Measurements from ENCODE around the gene DNAH6. TPM values are rescaled to one million over a fixed set of nuclear protein-coding genes. Genes with fewer than 3 reads are reported as not detected.

Gene DNAH6
- polyA plus RNA-seq, 2 of the 4 experiments (the other 2 are of a cell fraction), result 0.13 to 0.32 TPM

- TF ChIP-seq FOSL2 (IDR thresholded peaks at IDR 0.05), result no peak
- no peak for TF ChIP-seq FOSL2 (CRISPR knock-in tag; IDR thresholded peaks at IDR 0.05)
- no peak for TF ChIP-seq CHD2 (IDR thresholded peaks at IDR 0.05; ENCODE audit: low read length, partially characterized antibody)
- TF ChIP-seq HOXA7 (CRISPR knock-in tag; IDR thresholded peaks at IDR 0.05), result no peak
- TF ChIP-seq BHLHE40 (IDR thresholded peaks at IDR 0.05; ENCODE audit: low read depth, low read length), result no peak
- no peak for TF ChIP-seq KDM1A (IDR thresholded peaks at IDR 0.05; ENCODE audit: low read depth)
- TF ChIP-seq HES2 (IDR thresholded peaks at IDR 0.05), result no peak
- TF ChIP-seq ZFP36 (IDR thresholded peaks at IDR 0.05; ENCODE audit: borderline replicate concordance, partially characterized antibody), result no peak
- TF ChIP-seq ZC3H11A (IDR thresholded peaks at IDR 0.05), result no peak
- no peak for TF ChIP-seq CTCF (IDR thresholded peaks at IDR 0.05)
- no peak for TF ChIP-seq CBX8 (IDR thresholded peaks at IDR 0.05)
- no peak for TF ChIP-seq HEYL (CRISPR knock-in tag; IDR thresholded peaks at IDR 0.05)
- no peak for TF ChIP-seq POLR2A (IDR thresholded peaks at IDR 0.05; ENCODE audit: low read length)
- no peak for TF ChIP-seq MYC (IDR thresholded peaks at IDR 0.05; ENCODE audit: borderline replicate concordance, low read length)
- no peak for TF ChIP-seq RFX5 (IDR thresholded peaks at IDR 0.05)
- no peak for TF ChIP-seq BCL3 (IDR thresholded peaks at IDR 0.05)
- TF ChIP-seq JUN (IDR thresholded peaks at IDR 0.05), result no peak
- TF ChIP-seq ATOH8 (CRISPR knock-in tag; IDR thresholded peaks at IDR 0.05; ENCODE audit: low read depth), result no peak
- TF ChIP-seq EP300 (IDR thresholded peaks at IDR 0.05), result no peak
- TF ChIP-seq PBX3 (IDR thresholded peaks at IDR 0.05), result no peak
- no peaks in the 10 kb centered on the region for H3K9me3 ChIP-seq
- H3K4me1 ChIP-seq, result peaks cover 19% of the 10 kb centered on the region
- DNase-seq (ENCODE audit: low read depth in 1 of 2, low spot score in 1 of 2) (peak in 1 of 2 experiments; percentile 79), ATAC-seq (peak; percentile 48 to 78; a peak in 5 of 6 replicates), FAIRE-seq (peak; percentile 23)
- CTCF ChIA-PET, result interaction anchor here (0.8 to 1.1 kb wide), 7 partner anchors 9 to 439 kb away, joined by 3 to 4 read pairs (median 3); no protein-coding TSS in a partner anchor
- peak overlapping the region; percentile 32 for H3K4me2 ChIP-seq
- WGBS (ENCODE audit: missing lambda C conversion rate), result 40% methylated on average over 2 of the region's 2 CpGs
- peak overlapping the region; percentile 34 to 70; a peak in 5 of 6 replicates for H3K27ac ChIP-seq
- no peak overlapping the region for H3K4me3 ChIP-seq
- POLR2A ChIA-PET, result no interaction called here
Measured at GRCh38 chr2:84486441-84487115, 29.7 kb upstream of the DNAH6 start.

- H3K9me3 ChIP-seq, result no peaks in the 10 kb centered on the region
- ChIA-PET CTCF (interaction anchor here (0.9 to 1.7 kb wide), 3 partner anchors 10 to 395 kb away, joined by 3 to 4 read pairs (median 3); no protein-coding TSS in a partner anchor), POLR2A (no interaction called here)
- peaks cover 19% of the 10 kb centered on the region for H3K4me1 ChIP-seq
- no peak for FAIRE-seq
- no peak for ATAC-seq
- H3K27ac ChIP-seq, result peak overlapping the region; percentile 5 to 70; a peak in 5 of 6 replicates
- H3K4me2 ChIP-seq, result peak overlapping the region; percentile 32; the same call in 2 of the 3 replicates
- no peak for DNase-seq (ENCODE audit: low read depth in 1 of 2, low spot score in 1 of 2)
- 51% methylated on average over 3 of the region's 3 CpGs for WGBS (ENCODE audit: missing lambda C conversion rate)
- no peak overlapping the region for H3K4me3 ChIP-seq
- no peak for TF ChIP-seq HES2 (IDR thresholded peaks at IDR 0.05)
- TF ChIP-seq CTCF (IDR thresholded peaks at IDR 0.05), result no peak
- TF ChIP-seq USF2 (IDR thresholded peaks at IDR 0.05), result no peak
- TF ChIP-seq HOXA7 (CRISPR knock-in tag; IDR thresholded peaks at IDR 0.05), result no peak
- no peak for TF ChIP-seq JUN (IDR thresholded peaks at IDR 0.05)
- no peak for TF ChIP-seq CHD2 (IDR thresholded peaks at IDR 0.05; ENCODE audit: low read length, partially characterized antibody)
- TF ChIP-seq RAD21 (conservative IDR thresholded peaks at IDR 0.05 in 1 of 2, IDR thresholded peaks at IDR 0.05 in 1 of 2), result no peak
- no peak for TF ChIP-seq ATOH8 (CRISPR knock-in tag; IDR thresholded peaks at IDR 0.05; ENCODE audit: low read depth)
- no peak for TF ChIP-seq ZNF302 (CRISPR knock-in tag; IDR thresholded peaks at IDR 0.05)
- TF ChIP-seq PHF8 (IDR thresholded peaks at IDR 0.05; ENCODE audit: borderline replicate concordance, low read depth), result no peak
- no peak for TF ChIP-seq HEYL (CRISPR knock-in tag; IDR thresholded peaks at IDR 0.05)
- TF ChIP-seq GATA3 (IDR thresholded peaks at IDR 0.05; ENCODE audit: borderline replicate concordance), result no peak
Measured at GRCh38 chr2:84487298-84487996, 28.9 kb upstream of the DNAH6 start.

All from A549 (cell line).